GM12892 (cell line): ENCODE measurements around the gene RTN1.

Experiments
- POLR2A ChIP-seq: IDR thresholded peaks from 2 replicates; pipeline ENCODE4 v1.6.1; 2011; ENCODE audit warnings: low read depth, low read length, control low read depth
- POLR2AphosphoS5 ChIP-seq: IDR thresholded peaks from 2 replicates; pipeline ENCODE4 v1.6.1; 2011; ENCODE audit warnings: low read depth, low read length, control low read depth
- TAF1 ChIP-seq: IDR thresholded peaks from 2 replicates; pipeline ENCODE4 v1.6.1; 2011; ENCODE audit warnings: low read depth, mild to moderate bottlenecking, control low read depth, low read length, borderline replicate concordance

- TF ChIP-seq TAF1 = no peak
- TF ChIP-seq POLR2AphosphoS5 = no peak
- TF ChIP-seq POLR2A = no peak
Observed at GRCh38 chr14:59920378-59920683, 49.8 kb upstream of the RTN1 start.
